ENCODE measurements around the gene RHAG. TPM values are rescaled to one million over a fixed set of nuclear protein-coding genes. Genes with fewer than 3 reads are reported as not detected.
"Not testable (repeated sequence)": the region's sequence is repeated elsewhere in the genome, so short reads cannot be mapped to it uniquely, and the experiment has no call there.

Gene RHAG
- total RNA-seq, 1 experiment from 2014 or later = 0.31 TPM

DNA sequence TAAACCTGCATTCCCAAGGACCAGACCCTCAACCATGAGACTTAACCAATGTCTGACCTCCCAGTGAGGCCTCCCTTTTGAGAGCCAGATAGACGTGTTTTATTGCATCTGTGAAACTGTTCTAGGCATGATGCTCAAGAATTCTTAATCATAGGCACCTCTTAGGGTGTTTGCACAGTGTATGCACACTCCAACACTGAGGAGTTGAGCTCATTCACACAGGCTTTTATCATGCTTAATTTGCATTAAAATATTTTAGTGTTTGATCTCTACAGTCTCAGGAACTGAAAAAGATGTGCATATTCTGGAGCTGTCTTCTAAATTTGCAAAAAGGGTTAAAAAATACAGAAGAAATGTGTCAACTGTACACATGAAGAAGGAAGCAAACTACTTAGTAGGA lies 27.4 kb downstream of the RHAG start:
- Mint-ChIP-seq H3K27ac (no peak overlapping the region), H3K36me3 (no peaks in the 10 kb centered on the region)

DNA sequence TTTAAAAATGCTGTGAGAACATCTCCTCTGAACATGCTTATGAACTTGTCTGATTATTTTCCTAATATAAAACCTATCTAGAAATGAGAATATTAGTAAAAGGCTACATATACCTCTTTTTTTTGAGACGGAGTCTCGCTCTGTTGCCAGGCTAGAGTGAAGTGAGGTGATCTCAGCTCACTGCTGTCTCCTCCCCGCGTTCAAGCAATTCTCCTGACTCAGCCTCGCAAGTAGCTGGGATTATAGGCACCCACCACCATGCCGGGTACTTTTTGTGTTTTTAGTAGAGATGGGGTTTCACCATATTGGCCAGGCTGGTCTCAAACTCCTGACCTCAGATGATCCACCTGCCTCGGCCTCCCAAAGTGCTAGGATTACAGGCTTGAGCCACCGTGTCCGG lies 28.4 kb downstream of the RHAG start:
- DNase-seq (ENCODE audit: low spot score); H3K4me3 Mint-ChIP-seq; H3K27ac Mint-ChIP-seq; H3K27me3 Mint-ChIP-seq (ENCODE audit: low read depth); POLR2A ChIA-PET; H3K36me3 Mint-ChIP-seq; H3K9me3 Mint-ChIP-seq: not testable (repeated sequence)
- H3K4me1 Mint-ChIP-seq = peaks cover 31% of the 10 kb centered on the region
- CTCF ChIA-PET = interaction anchor here (0.6 to 3.4 kb wide), 8 partner anchors 15 to 843 kb away, joined by 3 to 45 read pairs (median 4); partner anchors contain the start of gene C6orf141
- ATAC-seq = peak; percentile 60

More for the DNA sequence above, 27.4 kb downstream of the RHAG start:
- DNase-seq (ENCODE audit: low spot score) (no peak), ATAC-seq (no peak)
- ChIA-PET POLR2A (no interaction called here), CTCF (interaction anchor here (1.2 kb wide), 1 partner anchor 14 kb away, joined by 3 read pairs; no protein-coding TSS in a partner anchor)
- TF ChIP-seq, protein P1, sequence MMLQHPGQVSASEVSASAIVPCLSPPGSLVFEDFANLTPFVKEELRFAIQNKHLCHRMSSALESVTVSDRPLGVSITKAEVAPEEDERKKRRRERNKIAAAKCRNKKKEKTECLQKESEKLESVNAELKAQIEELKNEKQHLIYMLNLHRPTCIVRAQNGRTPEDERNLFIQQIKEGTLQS (CRISPR knock-in tag; conservative IDR thresholded peaks at IDR 0.05) = no peak
- TF ChIP-seq, protein P2, sequence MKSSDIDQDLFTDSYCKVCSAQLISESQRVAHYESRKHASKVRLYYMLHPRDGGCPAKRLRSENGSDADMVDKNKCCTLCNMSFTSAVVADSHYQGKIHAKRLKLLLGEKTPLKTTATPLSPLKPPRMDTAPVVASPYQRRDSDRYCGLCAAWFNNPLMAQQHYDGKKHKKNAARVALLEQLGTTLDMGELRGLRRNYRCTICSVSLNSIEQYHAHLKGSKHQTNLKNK (CRISPR knock-in tag; IDR thresholded peaks at IDR 0.05) = no peak
- TF ChIP-seq ZNF396 (CRISPR knock-in tag; IDR thresholded peaks at IDR 0.05; ENCODE audit: borderline replicate concordance) = no peak
- TF ChIP-seq, protein P3, sequence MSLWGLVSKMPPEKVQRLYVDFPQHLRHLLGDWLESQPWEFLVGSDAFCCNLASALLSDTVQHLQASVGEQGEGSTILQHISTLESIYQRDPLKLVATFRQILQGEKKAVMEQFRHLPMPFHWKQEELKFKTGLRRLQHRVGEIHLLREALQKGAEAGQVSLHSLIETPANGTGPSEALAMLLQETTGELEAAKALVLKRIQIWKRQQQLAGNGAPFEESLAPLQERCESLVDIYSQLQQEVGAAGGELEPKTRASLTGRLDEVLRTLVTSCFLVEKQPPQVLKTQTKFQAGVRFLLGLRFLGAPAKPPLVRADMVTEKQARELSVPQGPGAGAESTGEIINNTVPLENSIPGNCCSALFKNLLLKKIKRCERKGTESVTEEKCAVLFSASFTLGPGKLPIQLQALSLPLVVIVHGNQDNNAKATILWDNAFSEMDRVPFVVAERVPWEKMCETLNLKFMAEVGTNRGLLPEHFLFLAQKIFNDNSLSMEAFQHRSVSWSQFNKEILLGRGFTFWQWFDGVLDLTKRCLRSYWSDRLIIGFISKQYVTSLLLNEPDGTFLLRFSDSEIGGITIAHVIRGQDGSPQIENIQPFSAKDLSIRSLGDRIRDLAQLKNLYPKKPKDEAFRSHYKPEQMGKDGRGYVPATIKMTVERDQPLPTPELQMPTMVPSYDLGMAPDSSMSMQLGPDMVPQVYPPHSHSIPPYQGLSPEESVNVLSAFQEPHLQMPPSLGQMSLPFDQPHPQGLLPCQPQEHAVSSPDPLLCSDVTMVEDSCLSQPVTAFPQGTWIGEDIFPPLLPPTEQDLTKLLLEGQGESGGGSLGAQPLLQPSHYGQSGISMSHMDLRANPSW (CRISPR knock-in tag; conservative IDR thresholded peaks at IDR 0.05; ENCODE audit: low read depth) = no peak
- TF ChIP-seq ATF1 (CRISPR knock-in tag; IDR thresholded peaks at IDR 0.05) = no peak
- no peak for TF ChIP-seq TEAD4 (CRISPR knock-in tag; IDR thresholded peaks at IDR 0.05)
- TF ChIP-seq NFATC4 (CRISPR knock-in tag; IDR thresholded peaks at IDR 0.05) = no peak
- no peak for TF ChIP-seq MAX (CRISPR knock-in tag; IDR thresholded peaks at IDR 0.05)
- TF ChIP-seq, protein P4, sequence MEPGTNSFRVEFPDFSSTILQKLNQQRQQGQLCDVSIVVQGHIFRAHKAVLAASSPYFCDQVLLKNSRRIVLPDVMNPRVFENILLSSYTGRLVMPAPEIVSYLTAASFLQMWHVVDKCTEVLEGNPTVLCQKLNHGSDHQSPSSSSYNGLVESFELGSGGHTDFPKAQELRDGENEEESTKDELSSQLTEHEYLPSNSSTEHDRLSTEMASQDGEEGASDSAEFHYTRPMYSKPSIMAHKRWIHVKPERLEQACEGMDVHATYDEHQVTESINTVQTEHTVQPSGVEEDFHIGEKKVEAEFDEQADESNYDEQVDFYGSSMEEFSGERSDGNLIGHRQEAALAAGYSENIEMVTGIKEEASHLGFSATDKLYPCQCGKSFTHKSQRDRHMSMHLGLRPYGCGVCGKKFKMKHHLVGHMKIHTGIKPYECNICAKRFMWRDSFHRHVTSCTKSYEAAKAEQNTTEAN (CRISPR knock-in tag; IDR thresholded peaks at IDR 0.05) = no peak
- TF ChIP-seq E2F1 (CRISPR knock-in tag; IDR thresholded peaks at IDR 0.05) = no peak
- TF ChIP-seq GRHL2 (CRISPR knock-in tag; IDR thresholded peaks at IDR 0.05; ENCODE audit: insufficient replicate concordance, severe bottlenecking) = no peak
- no peak for TF ChIP-seq HMGA2 (CRISPR knock-in tag; IDR thresholded peaks at IDR 0.05)
- TF ChIP-seq, protein P5, sequence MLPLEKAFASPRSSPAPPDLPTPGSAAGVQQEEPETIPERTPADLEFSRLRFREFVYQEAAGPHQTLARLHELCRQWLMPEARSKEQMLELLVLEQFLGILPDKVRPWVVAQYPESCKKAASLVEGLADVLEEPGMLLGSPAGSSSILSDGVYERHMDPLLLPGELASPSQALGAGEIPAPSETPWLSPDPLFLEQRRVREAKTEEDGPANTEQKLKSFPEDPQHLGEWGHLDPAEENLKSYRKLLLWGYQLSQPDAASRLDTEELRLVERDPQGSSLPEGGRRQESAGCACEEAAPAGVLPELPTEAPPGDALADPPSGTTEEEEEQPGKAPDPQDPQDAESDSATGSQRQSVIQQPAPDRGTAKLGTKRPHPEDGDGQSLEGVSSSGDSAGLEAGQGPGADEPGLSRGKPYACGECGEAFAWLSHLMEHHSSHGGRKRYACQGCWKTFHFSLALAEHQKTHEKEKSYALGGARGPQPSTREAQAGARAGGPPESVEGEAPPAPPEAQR (CRISPR knock-in tag; IDR thresholded peaks at IDR 0.05) = no peak
- TF ChIP-seq SMAD4 (CRISPR knock-in tag; IDR thresholded peaks at IDR 0.05) = no peak
- TF ChIP-seq FOXJ3 (CRISPR knock-in tag; IDR thresholded peaks at IDR 0.05; ENCODE audit: borderline replicate concordance) = no peak
- Mint-ChIP-seq H3K27me3 (ENCODE audit: low read depth) (no peaks in the 10 kb centered on the region), H3K4me1 (peaks cover 31% of the 10 kb centered on the region), H3K9me3 (no peaks in the 10 kb centered on the region), H3K4me3 (no peak overlapping the region)

Measured in WTC11 (cell line).